Cardiac septum (tissue), 1 donor: ENCODE measurements around the gene VKORC1L1. TPM values are rescaled to one million over a fixed set of nuclear protein-coding genes. Genes with fewer than 3 reads are reported as not detected.
"Not testable (repeated sequence)": the region's sequence is repeated elsewhere in the genome, so short reads cannot be mapped to it uniquely, and the experiment has no call there.

Experiments used
- DNase-seq: peaks from one replicate; pipeline ENCODE4 v3.0.0-alpha.2; 2020; ENCODE audit warnings: low spot score
- intact Hi-C: fragments of 100-400 bp; cut with DNase I; formaldehyde crosslinking; loops from one replicate; pipeline ENCODE4 v1.14.0; 2022
- total RNA-seq: library from RNA; stranded (reverse); fragmentation: NEBNext Ultra II Directional; extraction: Animal tissue kit (Norgen Biotek cat#: 25700); gene quantifications from one replicate; pipeline ENCODE4 v1.2.1, GENCODE V29; 2021
- donor health status: DM: no; HTN: no; CAD: no.

The VKORC1L1 gene
- total RNA-seq, 1 donor from 2014 or later: 18.7 TPM

GRCh38 chr7:65925040-65925439, 52.2 kb downstream of the VKORC1L1 start:
- intact Hi-C loops: no loop called here
- no peak for DNase-seq

DNA sequence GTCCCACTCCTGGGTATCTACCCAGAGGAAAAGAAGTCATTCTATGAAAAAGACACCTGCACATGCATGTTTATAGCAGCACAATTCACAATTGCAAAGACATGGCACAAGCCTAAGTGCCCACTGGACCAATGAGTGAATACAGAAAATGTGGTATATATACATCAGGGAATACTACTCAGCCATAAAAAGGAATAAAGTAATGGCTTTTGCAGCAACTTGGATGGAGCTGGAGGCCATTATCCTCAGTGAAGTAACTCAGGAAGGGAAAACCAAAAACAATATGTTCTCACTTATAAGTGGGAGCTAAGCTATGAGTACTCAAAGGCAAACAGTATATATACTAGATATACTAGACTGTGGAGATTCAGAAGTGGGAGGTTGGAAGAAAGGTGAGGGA, 53.7 kb downstream of the VKORC1L1 start:
- intact Hi-C loops: no loop called here
- no peak for DNase-seq

DNA sequence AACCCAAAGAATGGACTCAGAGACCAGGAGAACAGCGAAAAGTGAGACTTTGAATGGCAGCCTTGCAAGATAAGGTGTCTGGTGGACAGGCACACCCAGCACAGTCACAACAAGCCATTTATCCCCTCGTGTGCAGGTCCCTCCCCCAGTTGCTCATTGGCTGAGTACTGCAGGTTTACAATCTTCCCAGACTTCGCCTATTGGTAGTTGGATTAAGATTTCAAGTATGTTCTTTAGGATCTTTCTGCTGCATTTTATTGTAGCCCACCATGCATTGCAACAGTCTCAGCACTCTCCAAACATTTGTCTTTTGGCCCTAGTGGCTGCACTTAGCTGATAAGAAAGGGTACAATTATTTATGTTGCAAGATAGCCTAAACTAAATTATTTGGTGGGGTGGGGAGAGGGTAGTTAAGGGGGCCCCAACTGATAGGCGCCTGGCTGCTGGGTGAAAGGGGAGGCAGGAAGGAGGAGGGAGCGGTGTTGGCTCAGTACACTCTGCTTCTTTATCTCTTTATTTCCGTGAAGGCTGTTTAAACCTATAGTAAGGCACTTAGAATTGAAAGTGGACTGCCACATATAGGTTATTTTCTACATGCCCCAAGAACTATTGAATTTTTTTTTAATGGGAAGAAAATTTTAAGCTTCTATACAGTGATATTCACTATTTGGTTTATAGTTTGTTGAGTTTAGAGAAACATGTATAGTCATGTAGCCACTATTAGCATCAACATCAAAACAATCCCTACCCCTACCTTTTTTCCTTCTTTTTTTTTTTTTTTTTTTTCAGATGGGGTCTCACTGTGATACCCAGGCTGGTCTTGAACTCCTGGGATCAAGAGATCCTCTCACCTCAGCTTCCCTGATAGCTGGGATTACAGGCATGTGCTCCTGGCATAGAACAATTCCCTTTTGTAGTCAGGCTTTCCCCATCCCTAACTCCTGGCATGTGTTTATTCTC, 54.9 kb downstream of the VKORC1L1 start:
- intact Hi-C loops: no loop called here
- DNase-seq: no peak

- DNase-seq: no peak
- intact Hi-C loops: no loop called here
Observed at GRCh38 chr7:65931685-65932084, 58.8 kb downstream of the VKORC1L1 start.

DNA sequence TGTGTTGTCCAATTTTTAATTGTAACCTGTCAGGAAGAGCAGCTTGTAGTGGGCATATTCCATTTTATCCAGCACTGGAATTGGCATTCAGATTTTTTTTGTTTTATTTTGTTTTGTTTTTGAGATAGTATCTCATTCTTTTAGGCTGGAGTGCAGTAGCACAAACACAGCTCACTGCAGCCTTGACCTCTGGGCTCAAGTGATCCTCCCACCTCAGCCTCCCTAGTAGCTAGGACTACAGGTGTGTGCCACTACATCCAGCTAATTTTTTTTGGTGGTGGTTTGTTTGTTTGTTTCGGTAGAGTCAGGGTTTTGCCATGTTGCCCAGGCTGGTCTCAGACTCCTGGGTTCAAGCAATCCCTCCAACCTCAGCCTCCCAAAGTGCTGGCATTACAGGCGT, 64.4 kb downstream of the VKORC1L1 start:
- intact Hi-C loops: no loop called here
- no peak for DNase-seq

DNA sequence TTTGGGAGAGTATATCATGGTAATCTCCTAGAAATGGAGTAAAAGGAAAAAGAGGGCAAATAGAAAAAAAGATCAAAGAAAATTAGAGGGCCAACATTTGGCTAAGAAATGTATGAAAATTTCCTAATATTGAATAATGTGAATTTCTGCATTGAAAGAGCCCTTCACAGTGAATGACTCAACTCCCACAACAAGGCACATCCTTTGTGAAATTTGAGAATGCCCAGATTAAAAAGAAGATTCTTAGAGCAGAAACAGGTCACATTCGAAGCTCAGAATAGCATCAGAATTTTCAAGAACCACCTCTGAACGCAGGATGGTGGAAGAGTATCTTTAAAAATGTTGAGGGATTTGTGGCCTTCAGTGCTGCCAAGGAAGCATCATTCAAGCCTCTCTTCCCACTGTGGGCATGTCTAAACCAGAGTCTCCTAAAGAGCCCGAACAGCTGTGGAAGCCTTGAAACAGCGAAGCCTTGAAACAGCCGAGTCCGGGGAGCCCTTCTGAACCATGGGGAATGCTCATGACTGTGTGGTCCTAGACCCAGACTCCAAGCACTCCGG, 65.5 kb downstream of the VKORC1L1 start:
- no peak for DNase-seq
- intact Hi-C loops: no loop called here

DNA sequence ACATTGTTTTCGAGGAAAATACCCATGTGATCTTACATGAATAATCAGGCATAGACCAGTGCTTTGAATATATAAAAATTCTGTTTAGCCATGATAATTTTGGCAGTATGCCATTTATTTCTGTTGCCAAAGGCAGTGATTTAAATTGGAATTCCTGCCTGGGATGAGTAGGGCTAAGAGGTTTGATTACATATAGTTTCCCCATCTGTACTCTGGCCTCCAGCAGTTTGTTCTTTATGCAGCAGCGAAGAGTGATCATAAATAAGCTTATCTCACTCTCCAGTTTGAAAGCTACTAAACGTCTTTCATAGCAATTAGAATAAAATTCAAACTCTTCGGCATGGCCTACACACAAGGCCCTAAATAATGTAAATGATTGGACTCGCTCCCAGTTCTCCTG, 72.9 kb downstream of the VKORC1L1 start:
- intact Hi-C loops: not testable (repeated sequence)

GRCh38 chr7:65946904-65947303, 74.0 kb downstream of the VKORC1L1 start:
- intact Hi-C loops: no loop called here
- no peak for DNase-seq

More for the DNA sequence above, 72.9 kb downstream of the VKORC1L1 start:
- not testable (repeated sequence) for DNase-seq

DNA sequence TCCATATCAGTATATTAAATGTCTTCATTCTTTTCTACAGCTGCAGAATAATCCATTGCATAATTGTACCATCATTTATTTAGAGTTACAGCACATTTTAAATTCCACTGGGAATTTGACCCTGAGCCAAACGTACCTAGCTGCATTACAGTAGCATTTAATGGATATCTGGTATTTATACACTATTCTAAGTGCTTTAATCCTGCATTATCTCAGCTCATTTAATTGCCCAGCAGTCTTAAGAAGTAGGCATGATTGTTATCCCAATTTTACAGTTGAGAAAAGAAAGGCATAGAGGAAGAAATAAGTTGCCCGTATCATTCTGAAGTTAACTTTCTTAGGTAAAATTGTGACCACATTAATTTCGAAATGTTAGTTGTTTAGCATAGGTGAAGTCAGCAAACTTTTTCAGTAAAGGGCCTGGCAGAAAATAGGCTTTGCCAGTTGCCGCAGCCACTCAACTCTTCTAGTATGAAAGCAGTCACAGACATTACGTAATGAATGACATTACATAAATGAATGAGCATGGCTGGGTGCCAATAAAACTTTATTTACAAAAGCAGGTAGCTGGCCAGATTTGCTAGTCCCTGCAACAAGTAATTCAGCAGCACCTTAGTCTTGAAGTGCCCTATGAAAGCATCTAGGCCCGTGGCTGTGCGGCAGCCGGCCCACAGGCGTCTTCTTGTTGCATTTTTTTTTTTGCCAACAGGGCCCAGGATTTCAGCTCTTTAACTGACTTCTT, 79.1 kb downstream of the VKORC1L1 start:
- DNase-seq: no peak
- intact Hi-C loops: no loop called here

- DNase-seq: no peak
- intact Hi-C loops: no loop called here
Observed at GRCh38 chr7:65953001-65953720, 80.3 kb downstream of the VKORC1L1 start.

DNA sequence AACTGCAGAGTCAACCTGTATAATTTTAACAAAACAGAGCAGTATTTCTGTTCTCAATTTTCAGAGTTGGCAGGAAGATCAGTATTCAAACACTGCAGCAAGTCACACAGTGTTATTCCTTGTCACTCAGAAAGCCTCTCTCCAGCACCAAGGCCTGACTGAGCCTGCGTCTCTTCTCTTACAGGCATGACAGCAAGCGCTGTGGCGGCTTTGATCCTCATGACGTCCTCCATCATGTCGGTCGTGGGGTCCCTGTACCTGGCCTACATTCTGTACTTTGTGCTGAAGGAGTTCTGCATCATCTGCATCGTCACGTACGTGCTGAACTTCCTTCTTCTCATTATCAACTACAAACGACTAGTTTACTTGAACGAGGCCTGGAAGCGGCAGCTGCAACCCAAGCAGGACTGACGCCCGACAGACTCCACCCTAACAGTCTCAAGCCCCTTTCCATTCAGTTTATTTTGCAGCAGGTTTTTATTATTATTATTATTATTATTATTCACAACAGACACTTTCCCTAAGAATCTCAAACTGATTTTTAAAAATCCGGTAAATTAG, 81.1 kb downstream of the VKORC1L1 start:
- DNase-seq: no peak
- intact Hi-C loops: no loop called here

DNA sequence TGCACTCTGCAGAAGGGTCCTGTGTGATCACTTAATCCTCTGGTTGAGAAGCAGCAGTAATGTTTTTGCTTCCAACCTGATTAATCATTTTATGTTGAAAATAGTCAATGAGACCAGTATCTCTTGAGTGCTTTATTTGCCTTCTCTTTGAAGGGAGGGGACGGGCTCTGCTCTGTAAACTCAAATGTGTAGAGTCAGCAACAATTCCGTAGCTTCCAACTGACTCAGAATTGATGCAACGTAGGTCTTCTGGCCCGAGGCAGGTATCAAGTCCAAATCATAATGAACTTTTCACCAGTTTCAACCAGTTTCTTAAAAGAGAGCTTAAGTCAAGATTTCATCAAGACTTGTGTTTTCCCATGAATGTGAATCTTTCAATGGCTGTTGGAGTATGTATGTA, 82.8 kb downstream of the VKORC1L1 start:
- intact Hi-C loops: no loop called here
- DNase-seq: no peak

DNA sequence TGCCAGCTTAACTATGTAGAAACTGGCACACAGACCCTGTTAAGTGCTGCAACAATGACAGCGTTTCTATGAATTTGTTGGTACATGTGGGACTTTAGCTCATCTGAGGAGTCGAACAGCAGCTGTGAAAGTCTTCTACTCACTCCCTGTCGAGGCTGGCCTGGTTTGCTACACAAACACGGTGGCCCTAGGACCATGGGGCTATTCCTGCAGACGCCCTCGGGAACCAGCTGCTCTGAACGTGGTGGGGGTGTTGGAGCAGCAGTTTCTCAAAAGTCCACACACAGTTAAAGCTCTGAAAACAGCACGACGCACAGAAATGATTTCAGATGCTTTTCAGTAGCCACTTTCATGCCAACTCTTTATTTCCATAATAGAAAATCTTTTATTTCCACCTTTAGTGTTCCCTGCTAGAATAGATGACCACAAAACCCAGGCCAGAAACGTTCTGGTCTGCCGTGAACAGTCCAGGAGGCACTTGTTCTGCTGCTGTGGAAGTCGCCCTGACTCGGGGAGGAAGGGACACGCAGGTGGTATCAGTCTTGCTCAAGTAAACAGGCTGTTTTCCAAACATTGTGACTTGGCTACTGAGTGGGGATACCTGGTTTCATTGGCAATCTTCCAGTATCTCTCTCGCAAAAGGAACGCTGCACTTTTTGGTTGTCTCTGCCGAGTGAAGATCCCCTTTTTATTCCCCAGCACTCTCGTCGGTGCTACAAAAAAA, 87.6 kb downstream of the VKORC1L1 start:
- DNase-seq: no peak
- intact Hi-C loops: no loop called here

GRCh38 chr7:65962033-65962432, 89.2 kb downstream of the VKORC1L1 start:
- DNase-seq: no peak
- intact Hi-C loops: no loop called here

GRCh38 chr7:65964671-65965070, 91.8 kb downstream of the VKORC1L1 start:
- intact Hi-C loops, DNase-seq: not testable (repeated sequence)

DNA sequence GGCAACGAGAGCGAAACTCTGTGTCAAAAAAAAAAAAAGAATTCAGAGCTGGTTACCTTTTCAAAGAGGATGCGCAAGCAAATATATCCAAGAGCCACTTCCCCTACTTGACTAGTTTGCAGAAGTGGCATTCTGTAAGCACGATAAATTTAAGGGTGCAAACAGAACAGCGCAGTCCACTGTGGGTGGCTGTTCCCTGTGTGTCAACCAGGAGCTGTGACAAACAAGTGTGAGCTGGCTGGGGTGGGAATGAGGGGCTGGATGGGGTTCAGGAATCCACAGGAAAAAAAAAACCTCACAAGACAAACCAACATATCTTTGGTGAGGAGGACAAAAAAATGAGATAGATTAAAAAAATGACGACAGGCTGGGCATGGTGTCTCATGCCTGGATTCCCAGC, 93.3 kb downstream of the VKORC1L1 start:
- no peak for DNase-seq
- intact Hi-C loops: no loop called here

GRCh38 chr7:65967361-65968155, 94.7 kb downstream of the VKORC1L1 start:
- intact Hi-C loops: no loop called here
- no peak for DNase-seq
